OCI-LY1 (cell line): Measurements from ENCODE around the gene VEGFB.

Experiments
- H2AFZ ChIP-seq: fragments of 200-600 bp; sonication (generic), shearing (Covaris generic); 2 replicates; pipeline ENCODE4 v1.6.0; 2014; ENCODE audit warnings: antibody characterized with exemption, mild to moderate bottlenecking, low read length
- H3F3A ChIP-seq: fragments of 200-600 bp; sonication (generic), shearing (Covaris generic); 2 replicates; pipeline ENCODE4 v1.6.0; 2014; ENCODE audit warnings: mild to moderate bottlenecking, antibody characterized with exemption, low read length, moderate library complexity; ENCODE audit not compliant: insufficient read depth
- H3K27ac ChIP-seq: fragments of 200-600 bp; sonication (generic); 2 replicates; pipeline ENCODE4 v1.5.1; 2014; ENCODE audit warnings: low read length, mixed run types, mild to moderate bottlenecking, low read depth; ENCODE audit not compliant: poor library complexity, severe bottlenecking
- H3K27me3 ChIP-seq: fragments of 200-600 bp; sonication (generic); 2 replicates; pipeline ENCODE4 v1.6.0; 2014; ENCODE audit warnings: antibody characterized with exemption, mild to moderate bottlenecking, low read length, moderate library complexity; ENCODE audit not compliant: insufficient read depth
- H3K36me3 ChIP-seq: fragments of 200-600 bp; sonication (generic); 2 replicates; pipeline ENCODE4 v1.6.1; 2014; ENCODE audit warnings: mild to moderate bottlenecking, antibody characterized with exemption, low read length, moderate library complexity, mixed read lengths; ENCODE audit not compliant: insufficient read depth
- H3K4me1 ChIP-seq: fragments of 200-600 bp; sonication (generic); 2 replicates; pipeline ENCODE4 v1.5.1; 2014; ENCODE audit warnings: mild to moderate bottlenecking, low read length, moderate library complexity; ENCODE audit not compliant: insufficient read depth, severe bottlenecking
- H3K4me2 ChIP-seq: fragments of 200-600 bp; sonication (generic), shearing (Covaris generic); 2 replicates; pipeline ENCODE4 v1.6.1; 2014; ENCODE audit warnings: low read length
- H3K4me3 ChIP-seq: fragments of 200-600 bp; sonication (generic); 2 replicates; pipeline ENCODE4 v1.5.1; 2014; ENCODE audit warnings: low read length, low read depth, mild to moderate bottlenecking, mixed read lengths; ENCODE audit not compliant: poor library complexity, severe bottlenecking
- H3K79me2 ChIP-seq: fragments of 200-600 bp; shearing (Covaris generic); 2 replicates; pipeline ENCODE4 v1.6.1; 2016; ENCODE audit warnings: mixed run types, low read length, mixed read lengths; ENCODE audit not compliant: insufficient read depth
- H3K9ac ChIP-seq: fragments of 200-600 bp; sonication (generic), shearing (Covaris generic); 2 replicates; pipeline ENCODE4 v1.6.1; 2014; ENCODE audit warnings: mild to moderate bottlenecking, low read length, mixed read lengths
- H3K9me2 ChIP-seq: fragments of 200-600 bp; sonication (generic), shearing (Covaris generic); 2 replicates; pipeline ENCODE4 v1.6.1; 2014; ENCODE audit warnings: low read depth, mild to moderate bottlenecking, low read length, mixed read lengths
- H3K9me3 ChIP-seq: fragments of 200-600 bp; shearing (Covaris generic); 2 replicates; pipeline ENCODE4 v1.6.1; 2014; ENCODE audit warnings: low read length, mixed read lengths
- H4K20me1 ChIP-seq: fragments of 200-600 bp; sonication (generic), shearing (Covaris generic); 2 replicates; pipeline ENCODE4 v1.6.0; 2016; ENCODE audit warnings: mild to moderate bottlenecking, low read length; ENCODE audit not compliant: insufficient read depth
- CTCF ChIP-seq: fragments of 200-600 bp; sonication (generic), shearing (Covaris generic); IDR thresholded peaks from 2 replicates; pipeline ENCODE4 v1.5.1; 2017; ENCODE audit warnings: mild to moderate bottlenecking, antibody characterized with exemption, low read length, moderate library complexity, mixed read lengths
- EZH2 ChIP-seq: fragments of 200-600 bp; sonication (generic), shearing (Covaris generic); IDR thresholded peaks from 2 replicates; pipeline ENCODE4 v1.8.0; 2017; ENCODE audit warnings: borderline replicate concordance, mixed run types, mild to moderate bottlenecking, antibody characterized with exemption, low read length, moderate library complexity, mixed read lengths

The VEGFB gene

GRCh38 chr11:64198511-64198910, 35.9 kb upstream of the VEGFB start:
- no peak overlapping the region for H2AFZ ChIP-seq
- no peaks in the 10 kb centered on the region for H4K20me1 ChIP-seq

GRCh38 chr11:64201543-64201942, 32.8 kb upstream of the VEGFB start:
- Histone ChIP-seq H3K9ac (no peak overlapping the region), H2AFZ (no peak overlapping the region), H3K27ac (no peak overlapping the region), H3K4me1 (peaks cover 14% of the 10 kb centered on the region), H3K9me3 (no peaks in the 10 kb centered on the region), H3K9me2 (no peaks in the 10 kb centered on the region), H3F3A (no peaks in the 10 kb centered on the region; the same call in 1 of the 2 replicates), H3K4me2 (no peak overlapping the region), H4K20me1 (no peaks in the 10 kb centered on the region), H3K36me3 (peaks cover 81% of the 10 kb centered on the region), H3K27me3 (no peaks in the 10 kb centered on the region), H3K4me3 (no peak overlapping the region), H3K79me2 (no peaks in the 10 kb centered on the region)
- TF ChIP-seq EZH2 = no peak
- TF ChIP-seq CTCF = no peak

More at GRCh38 chr11:64198511-64198910, 35.9 kb upstream of the VEGFB start:
- no peak overlapping the region for H3K27ac ChIP-seq
- H3K4me1 ChIP-seq = no peaks in the 10 kb centered on the region
- peaks cover 98% of the 10 kb centered on the region for H3K36me3 ChIP-seq
- H3K9me2 ChIP-seq = no peaks in the 10 kb centered on the region
- no peaks in the 10 kb centered on the region for H3K9me3 ChIP-seq
- no peak overlapping the region for H3K4me2 ChIP-seq
- H3K4me3 ChIP-seq = no peak overlapping the region
- no peaks in the 10 kb centered on the region for H3K27me3 ChIP-seq
- H3F3A ChIP-seq = no peaks in the 10 kb centered on the region; the same call in 1 of the 2 replicates
- no peaks in the 10 kb centered on the region for H3K79me2 ChIP-seq
- no peak overlapping the region for H3K9ac ChIP-seq
- TF ChIP-seq CTCF (no peak), EZH2 (no peak)

GRCh38 chr11:64202992-64203391, 31.4 kb upstream of the VEGFB start:
- no peak for TF ChIP-seq EZH2
- TF ChIP-seq CTCF = no peak
- H3K9me3 ChIP-seq = no peaks in the 10 kb centered on the region
- no peak overlapping the region for H3K27ac ChIP-seq
- H3K9ac ChIP-seq = no peak overlapping the region
- H3F3A ChIP-seq = no peaks in the 10 kb centered on the region
- no peak overlapping the region for H3K4me2 ChIP-seq
- H4K20me1 ChIP-seq = no peaks in the 10 kb centered on the region
- H3K79me2 ChIP-seq = no peaks in the 10 kb centered on the region
- H3K36me3 ChIP-seq = peaks cover 78% of the 10 kb centered on the region
- H2AFZ ChIP-seq = no peak overlapping the region
- no peaks in the 10 kb centered on the region for H3K27me3 ChIP-seq
- no peak overlapping the region for H3K4me3 ChIP-seq
- H3K4me1 ChIP-seq = peaks cover 28% of the 10 kb centered on the region
- no peaks in the 10 kb centered on the region for H3K9me2 ChIP-seq
